Body of pancreas (tissue), 4 donors: ENCODE data around the gene SAMD13. TPM values are rescaled to one million over a fixed set of nuclear protein-coding genes. Genes with fewer than 3 reads are reported as not detected.

Experiments
- ATAC-seq: fragments of 150-250 bp; one replicate; pipeline ENCODE4 v1.9.1; 2016
- DNase-seq, 4 donors: peaks; one replicate each; pipeline ENCODE4 v3.0.0-alpha.2; 2019
- H3K27ac ChIP-seq, 4 donors: fragments of 200-600 bp; sonication (generic); 1 replicate in 3 of 4; 2 replicates in 1 of 4; pipeline versions ENCODE4 v1.5.1 to v1.6.1; 2016 to 2019; ENCODE audit warnings: mild to moderate bottlenecking in 1 of 4, mixed read lengths in 1 of 4, moderate library complexity in 1 of 4
- H3K27me3 ChIP-seq, 2 donors: fragments of 200-600 bp; sonication (generic); one replicate each; pipeline ENCODE4 v1.6.0; 2016; ENCODE audit warnings: mild to moderate bottlenecking in 1 of 2
- H3K36me3 ChIP-seq, 2 donors: fragments of 200-600 bp; sonication (generic); replicated peaks in 1 of 2; 2 replicates each; pipeline ENCODE4 v1.5.1; 2016; ENCODE audit warnings: low read depth in 2 of 2; ENCODE audit not compliant: insufficient read depth in 1 of 2
- H3K4me1 ChIP-seq: fragments of 200-600 bp; sonication (generic); one replicate; pipeline ENCODE4 v1.6.0; 2016
- H3K4me3 ChIP-seq, 2 donors: fragments of 200-600 bp; sonication (generic); 1 replicate in 1 of 2; 2 replicates in 1 of 2; pipeline ENCODE4 v1.5.1; 2016 to 2019
- H3K9me3 ChIP-seq, 3 donors: fragments of 200-600 bp; sonication (generic); 1 replicate in 2 of 3; 2 replicates in 1 of 3; pipeline ENCODE4 v1.5.1; 2016
- CTCF ChIP-seq, 7 experiments: fragments of 450-650 bp in 4 of 7; fragments of 200-600 bp in 3 of 7; sonication (generic) in 3 of 7; IDR thresholded peaks; one replicate each; pipeline ENCODE4 v1.5.1; 2016 to 2019; ENCODE audit warnings: antibody characterized with exemption in 7 of 7
- POLR2A ChIP-seq, 3 donors: fragments of 450-650 bp; IDR thresholded peaks; one replicate each; pipeline ENCODE4 v1.6.1; 2016; ENCODE audit warnings: antibody characterized with exemption in 3 of 3, mild to moderate bottlenecking in 2 of 3
- WGBS, 2 donors: methylation state at CpG; one replicate each; pipeline ENCODE4 v1.1.5; 2017; 5-methylcytosine and 5-hydroxymethylcytosine counted together
- intact Hi-C: fragments of 100-400 bp; cut with DNase I; formaldehyde crosslinking; loops from one replicate; pipeline ENCODE4 v1.15.1; 2023
- total RNA-seq, 2 donors: library from RNA; depleted of rRNA; stranded (reverse); fragments of >200 nt; gene quantifications; one replicate each; pipeline ENCODE4 v1.1.0, GENCODE V29; 2016

Gene SAMD13
- total RNA-seq, 2 donors from 2014 or later, result 0.66 to 1.3 TPM

GRCh38 chr1:84345220-84345619 is 43.7 kb downstream of the SAMD13 start:
- H3K27ac ChIP-seq, result no peak overlapping the region

GRCh38 chr1:84347271-84347931 is 45.9 kb downstream of the SAMD13 start:
- DNase-seq (no peak), ATAC-seq (no peak)
- Histone ChIP-seq H3K4me1 (no peaks in the 10 kb centered on the region), H3K4me3 (no peak overlapping the region), H3K27me3 (no peaks in the 10 kb centered on the region), H3K36me3 (no peaks in the 10 kb centered on the region), H3K27ac (no peak overlapping the region), H3K9me3 (no peaks in the 10 kb centered on the region)
- intact Hi-C loops, result no loop called here
- no peak for TF ChIP-seq CTCF (IDR thresholded peaks at IDR 0.05)
- TF ChIP-seq POLR2A (IDR thresholded peaks at IDR 0.05), result no peak
- 87% methylated on average over 6 of the region's 6 CpGs for WGBS, 2 donors

More at GRCh38 chr1:84345220-84345619, 43.7 kb downstream of the SAMD13 start:
- Histone ChIP-seq H3K4me1 (no peaks in the 10 kb centered on the region), H3K36me3 (no peaks in the 10 kb centered on the region), H3K4me3 (no peak overlapping the region), H3K9me3 (no peaks in the 10 kb centered on the region), H3K27me3 (no peaks in the 10 kb centered on the region)
- DNase-seq (no peak), ATAC-seq (no peak)
- intact Hi-C loops, result no loop called here
- TF ChIP-seq POLR2A (IDR thresholded peaks at IDR 0.05) (no peak), CTCF (IDR thresholded peaks at IDR 0.05) (no peak)
- 96 to 100% methylated on average over 2 of the region's 2 CpGs for WGBS, 2 donors

GRCh38 chr1:84347932-84348555 is 46.5 kb downstream of the SAMD13 start:
- Histone ChIP-seq H3K4me3 (no peak overlapping the region), H3K27me3 (no peaks in the 10 kb centered on the region), H3K27ac (no peak overlapping the region), H3K4me1 (no peaks in the 10 kb centered on the region), H3K36me3 (no peaks in the 10 kb centered on the region), H3K9me3 (no peaks in the 10 kb centered on the region)
- peak in 3 of 4 donors; percentile 27 to 45 (median 38) for DNase-seq
- TF ChIP-seq CTCF (IDR thresholded peaks at IDR 0.05) (no peak), POLR2A (IDR thresholded peaks at IDR 0.05) (no peak)
- 82 to 85% methylated on average over 11 of the region's 11 CpGs for WGBS, 2 donors
- peak; percentile 12 for ATAC-seq
- intact Hi-C loops, result no loop called here

- Histone ChIP-seq H3K27me3 (no peaks in the 10 kb centered on the region), H3K4me1 (no peaks in the 10 kb centered on the region), H3K4me3 (no peak overlapping the region), H3K27ac (no peak overlapping the region), H3K36me3 (no peaks in the 10 kb centered on the region), H3K9me3 (no peaks in the 10 kb centered on the region)
- 88 to 95% methylated on average over 1 of the region's 1 CpG for WGBS, 2 donors
- TF ChIP-seq CTCF (IDR thresholded peaks at IDR 0.05), result no peak
- TF ChIP-seq POLR2A (IDR thresholded peaks at IDR 0.05), result no peak
- intact Hi-C loops, result no loop called here
- DNase-seq (no peak), ATAC-seq (no peak)
Observed at GRCh38 chr1:84348759-84349158, 47.3 kb downstream of the SAMD13 start.

- WGBS, 2 donors, result 59 to 66% methylated on average over 3 of the region's 3 CpGs
- no peaks in the 10 kb centered on the region for H3K4me1 ChIP-seq
- no peaks in the 10 kb centered on the region for H3K9me3 ChIP-seq
- no peaks in the 10 kb centered on the region for H3K36me3 ChIP-seq
- TF ChIP-seq CTCF (IDR thresholded peaks at IDR 0.05) (no peak), POLR2A (IDR thresholded peaks at IDR 0.05) (no peak)
- DNase-seq (no peak), ATAC-seq (no peak)
- no peak overlapping the region for H3K4me3 ChIP-seq
- no peaks in the 10 kb centered on the region for H3K27me3 ChIP-seq
- no peak overlapping the region for H3K27ac ChIP-seq
- intact Hi-C loops, result no loop called here
Observed at GRCh38 chr1:84350104-84350503, 48.6 kb downstream of the SAMD13 start.
